NCI-H1694 treated with DMSO at 0.1 percent for 48 hours (cell line): ENCODE results near the gene PGAP2.
"Not testable (repeated sequence)": the region's sequence is repeated elsewhere in the genome, so short reads cannot be mapped to it uniquely, and the experiment has no call there.

ENCODE experiments used
- DNase-seq: peaks from one replicate; lab custom pipeline; 2025; lab: John Stamatoyannopoulos, UW

Gene PGAP2

DNA sequence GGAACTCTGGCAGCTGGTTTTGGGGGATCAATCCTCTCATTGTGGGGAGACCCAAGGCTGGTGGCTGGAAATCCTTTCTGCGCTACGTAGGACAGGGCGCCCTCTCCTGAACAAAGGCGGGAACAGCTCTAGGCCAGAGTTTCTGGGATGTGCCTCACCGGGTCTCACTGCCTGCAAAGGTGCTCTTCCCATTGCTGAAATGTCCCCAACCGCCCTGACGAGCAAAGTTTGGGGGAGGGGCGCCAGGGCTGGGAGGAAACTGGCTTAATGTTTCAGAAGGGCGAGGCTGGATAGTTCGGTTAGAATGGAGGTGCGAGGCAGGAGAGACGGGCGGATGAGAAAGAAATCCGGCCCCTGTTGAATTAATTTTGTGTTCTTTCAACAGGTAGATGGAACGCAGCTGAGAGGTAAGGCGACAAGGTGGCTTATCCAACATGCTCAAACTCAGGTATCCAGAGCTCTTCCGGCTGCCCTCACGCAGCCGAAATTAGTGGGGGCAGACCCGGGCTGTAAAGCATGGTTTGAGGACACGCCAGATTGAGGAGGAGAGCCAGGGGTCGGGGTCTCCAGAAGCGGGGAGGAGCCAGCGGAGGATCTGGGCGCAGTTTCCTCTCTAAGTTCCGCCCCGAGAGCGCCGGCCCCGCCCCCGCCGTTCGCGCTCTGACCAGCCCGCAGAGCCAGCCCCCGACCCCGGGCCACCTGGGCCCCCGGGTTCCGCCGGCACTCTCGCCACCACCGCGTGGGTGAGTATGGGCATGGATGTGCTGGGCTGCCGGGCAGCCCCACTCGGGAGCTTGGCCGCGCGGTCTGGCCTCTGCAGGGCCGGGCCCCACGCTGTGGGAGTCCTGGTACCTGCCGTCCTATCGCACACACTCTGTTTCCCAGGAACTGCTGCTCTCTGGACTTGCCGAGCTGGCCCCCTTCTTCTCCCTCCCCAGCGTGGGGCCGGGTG is at the start of gene PGAP2:
Gene PGAP2, plus strand, starts transcription at position 652 of the 952 bp plus-strand sequence. CDS start 2,700 bp downstream, outside the sequence.
- peak; percentile 47 for DNase-seq

DNA sequence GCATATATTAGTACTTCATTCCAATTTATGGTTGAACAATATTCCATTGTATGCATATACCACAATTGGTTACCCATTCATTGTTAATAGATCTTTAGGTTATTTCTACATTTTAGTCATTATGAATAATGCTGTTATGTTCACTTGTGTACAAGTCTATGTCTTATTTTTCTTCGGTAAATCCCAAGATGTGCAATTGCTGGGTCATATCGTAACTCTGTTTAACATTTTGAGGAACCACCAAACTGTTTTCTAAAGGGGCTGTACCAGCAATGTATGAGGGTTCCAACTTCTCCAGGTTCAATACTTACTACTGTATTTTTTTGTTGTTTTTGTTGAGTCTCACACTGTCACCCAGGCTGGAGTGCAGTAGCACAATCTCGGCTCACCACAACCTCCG is 44.1 kb upstream of the PGAP2 start:
- DNase-seq = no peak

DNA sequence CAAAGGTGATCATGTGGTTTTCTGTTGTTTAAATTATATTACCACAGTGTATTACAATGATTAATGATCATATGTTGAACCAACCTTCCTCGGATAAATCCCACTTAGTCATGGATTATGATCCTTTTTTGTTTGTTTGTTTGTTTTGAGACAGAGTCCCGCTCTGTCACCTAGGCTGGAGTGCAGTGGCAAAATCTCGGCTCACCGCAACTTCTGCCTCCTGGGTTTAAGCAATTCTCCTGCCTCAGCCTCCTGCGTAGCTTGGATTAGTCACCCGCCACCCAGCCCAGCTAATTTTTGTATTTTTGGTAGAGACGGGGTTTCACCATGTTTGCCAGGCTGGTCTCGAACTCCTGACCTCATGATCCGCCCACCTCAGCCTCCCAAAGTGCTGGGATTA is 41.5 kb upstream of the PGAP2 start:
- DNase-seq = not testable (repeated sequence)

DNA sequence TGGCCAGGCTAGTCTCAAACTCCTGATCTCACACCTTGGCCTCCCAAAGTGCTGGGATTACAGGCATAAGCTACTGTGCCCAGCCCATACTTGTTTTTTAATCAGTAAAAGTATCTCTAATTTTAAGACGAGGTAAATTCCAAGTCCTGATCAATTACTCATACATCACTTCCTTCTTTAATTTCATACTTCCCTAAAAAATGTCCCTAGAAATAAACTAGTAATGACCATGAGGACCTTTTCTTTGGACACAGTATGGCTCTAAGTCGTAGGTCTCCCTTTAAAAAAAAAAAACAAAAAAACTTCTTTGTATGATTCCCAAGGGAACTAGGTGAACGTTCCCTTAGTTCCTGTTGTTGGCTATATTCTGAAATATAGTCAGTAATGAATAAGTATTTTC is 40.8 kb upstream of the PGAP2 start:
- no peak for DNase-seq

DNA sequence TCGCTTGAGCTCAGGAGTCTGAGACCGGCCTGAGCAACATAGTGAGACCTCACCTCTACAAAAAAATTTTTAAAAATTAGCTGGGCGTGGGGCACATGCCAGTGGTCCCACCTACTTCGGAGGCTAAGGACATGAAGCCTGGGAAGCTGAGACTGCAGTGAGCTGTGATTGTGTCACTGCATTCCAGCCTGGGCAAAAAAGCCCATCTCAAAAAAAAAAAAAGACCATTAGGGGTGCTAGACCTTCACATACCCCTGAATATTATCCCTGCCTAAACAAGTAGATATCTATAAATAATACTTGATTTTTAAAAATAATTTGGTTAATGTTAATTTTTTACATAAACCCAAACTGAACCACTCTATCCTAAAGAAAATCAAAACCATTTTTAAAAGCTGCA is 35.2 kb upstream of the PGAP2 start:
- DNase-seq = no peak

DNA sequence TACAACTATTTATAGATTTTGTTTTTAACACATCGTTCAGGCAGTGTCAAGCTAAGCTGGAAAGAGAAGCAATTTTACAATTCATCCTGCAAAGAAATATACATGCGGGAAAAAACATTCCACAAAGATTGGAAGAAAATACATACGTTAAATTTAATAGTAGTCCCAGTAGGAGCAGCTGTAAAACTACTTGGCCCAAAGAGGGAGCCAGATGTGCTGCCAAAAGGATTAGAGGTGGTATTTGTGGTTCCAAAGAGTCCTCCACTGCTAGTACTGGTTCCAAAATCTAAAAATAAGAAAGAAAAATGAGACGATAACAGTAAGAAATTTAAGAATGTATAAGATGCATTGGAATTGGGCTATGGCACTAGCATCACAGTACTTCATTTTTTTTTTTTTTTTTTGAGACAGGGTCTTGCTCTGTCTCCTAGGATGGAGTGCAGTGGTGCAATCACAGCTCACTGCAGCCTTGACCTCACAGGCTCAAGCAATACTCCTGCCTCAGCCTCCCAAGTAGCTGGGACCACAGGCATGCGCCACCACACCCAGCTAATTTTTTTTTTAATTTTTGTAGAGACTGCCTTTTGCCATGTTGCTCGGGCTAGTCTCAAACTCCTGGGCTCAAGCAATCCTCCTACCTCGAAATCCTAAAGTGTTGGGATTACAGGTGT is 32.5 kb upstream of the PGAP2 start:
- DNase-seq = no peak

DNA sequence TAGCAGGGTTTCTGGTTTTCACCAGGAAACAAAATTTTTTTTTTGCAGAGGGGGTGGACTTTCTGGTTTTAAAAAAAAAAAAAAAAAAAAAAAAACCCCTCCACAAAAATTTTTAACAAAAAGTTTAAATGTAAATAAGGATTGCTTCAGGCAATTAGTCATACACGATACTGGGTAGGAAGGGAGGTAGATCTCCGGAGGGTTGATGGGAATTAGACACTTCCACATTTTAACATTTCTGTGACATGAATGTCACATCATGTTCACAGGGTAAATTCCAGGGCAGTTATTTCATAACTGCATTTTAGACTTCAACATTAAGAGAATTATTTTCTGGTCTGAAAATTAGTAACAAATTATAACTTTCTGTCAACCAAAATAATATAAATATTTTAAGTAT is 26.9 kb upstream of the PGAP2 start:
- no peak for DNase-seq

DNA sequence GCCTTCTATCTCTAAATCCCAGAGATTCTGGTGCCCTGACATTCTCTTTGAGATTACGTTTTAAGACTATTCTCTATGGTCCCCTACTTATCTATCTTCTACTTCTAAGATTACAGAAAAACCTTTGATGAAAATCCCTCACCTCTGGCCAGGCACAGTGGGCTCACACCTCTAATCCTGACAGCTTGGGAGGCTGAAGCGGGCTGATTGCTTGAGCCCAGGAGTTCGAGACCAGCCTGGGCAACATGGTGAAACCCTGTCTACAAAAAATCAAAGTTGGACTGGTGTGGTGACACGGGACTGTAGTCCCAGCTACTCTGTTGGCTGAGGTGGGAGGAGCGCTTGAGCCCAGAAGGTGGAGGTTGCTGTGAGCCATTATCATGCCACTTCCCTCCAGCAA is 25.4 kb upstream of the PGAP2 start:
- DNase-seq = no peak

DNA sequence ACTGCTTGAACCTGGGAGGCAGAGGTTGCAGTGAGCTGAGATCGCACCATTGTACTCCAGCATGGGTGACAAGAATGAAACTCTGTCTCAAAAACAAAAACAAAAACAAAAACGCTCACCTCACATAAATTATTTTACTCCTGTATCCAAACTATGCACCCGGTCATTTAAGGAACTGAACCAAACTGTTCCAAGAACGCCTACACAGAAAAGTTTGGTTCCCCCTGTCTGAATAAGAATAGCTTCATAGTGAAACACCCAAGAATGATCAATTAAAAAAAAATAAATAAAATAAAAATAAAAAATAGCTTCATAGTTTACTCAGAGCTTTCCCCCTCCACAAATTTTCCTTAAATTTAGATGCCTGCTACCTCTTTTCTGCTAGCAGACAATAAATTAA is 24.7 kb upstream of the PGAP2 start:
- no peak for DNase-seq

DNA sequence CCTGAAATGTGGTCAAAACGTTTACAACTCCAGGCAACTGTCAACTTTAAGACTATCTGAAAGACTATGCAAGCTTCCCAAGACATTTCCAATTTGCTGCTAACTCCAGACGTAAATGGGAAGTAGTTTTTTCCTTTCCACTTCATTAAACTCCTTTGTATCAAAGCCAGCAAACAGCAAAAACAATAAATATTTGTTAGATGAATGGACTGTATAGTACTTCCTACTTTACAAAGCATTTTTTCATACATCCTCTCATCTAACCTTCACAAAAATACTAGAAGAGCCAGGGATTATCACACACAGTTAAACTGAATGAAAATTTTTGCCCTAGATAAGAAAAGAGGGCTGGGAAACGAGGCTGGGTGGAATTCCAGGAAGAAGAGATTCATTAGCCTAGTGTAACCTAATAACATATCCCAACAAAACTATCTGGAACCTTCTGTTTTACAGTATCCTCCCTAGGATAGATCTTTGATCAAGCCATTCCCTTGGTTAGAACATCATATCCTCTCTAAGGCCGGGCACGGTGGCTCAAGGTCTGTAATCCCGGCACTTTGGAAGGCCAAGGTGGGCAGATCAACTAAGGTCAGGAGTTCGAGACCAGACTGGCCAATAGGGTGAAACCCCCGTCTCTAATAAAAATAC is 21.5 kb upstream of the PGAP2 start:
- DNase-seq = no peak

DNA sequence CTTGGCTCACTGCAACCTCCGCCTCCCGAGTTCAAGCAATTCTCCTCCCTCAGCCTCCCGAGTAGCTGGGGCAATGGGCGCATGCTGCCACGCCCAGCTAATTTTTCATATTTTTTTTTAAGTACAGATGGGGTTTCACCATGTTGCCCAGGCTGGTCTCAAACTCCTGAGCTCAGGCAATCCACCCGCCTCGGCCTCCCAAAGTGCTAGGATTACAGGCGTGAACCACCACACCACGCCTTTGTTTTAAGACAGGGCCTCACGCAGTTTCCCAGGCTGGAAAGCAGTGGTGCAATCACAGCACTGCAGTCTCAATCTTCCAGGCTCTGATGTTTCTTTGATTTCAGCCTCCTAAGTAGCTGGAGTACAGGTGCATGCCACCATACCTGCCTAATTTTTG is 14.0 kb upstream of the PGAP2 start:
- DNase-seq = not testable (repeated sequence)

DNA sequence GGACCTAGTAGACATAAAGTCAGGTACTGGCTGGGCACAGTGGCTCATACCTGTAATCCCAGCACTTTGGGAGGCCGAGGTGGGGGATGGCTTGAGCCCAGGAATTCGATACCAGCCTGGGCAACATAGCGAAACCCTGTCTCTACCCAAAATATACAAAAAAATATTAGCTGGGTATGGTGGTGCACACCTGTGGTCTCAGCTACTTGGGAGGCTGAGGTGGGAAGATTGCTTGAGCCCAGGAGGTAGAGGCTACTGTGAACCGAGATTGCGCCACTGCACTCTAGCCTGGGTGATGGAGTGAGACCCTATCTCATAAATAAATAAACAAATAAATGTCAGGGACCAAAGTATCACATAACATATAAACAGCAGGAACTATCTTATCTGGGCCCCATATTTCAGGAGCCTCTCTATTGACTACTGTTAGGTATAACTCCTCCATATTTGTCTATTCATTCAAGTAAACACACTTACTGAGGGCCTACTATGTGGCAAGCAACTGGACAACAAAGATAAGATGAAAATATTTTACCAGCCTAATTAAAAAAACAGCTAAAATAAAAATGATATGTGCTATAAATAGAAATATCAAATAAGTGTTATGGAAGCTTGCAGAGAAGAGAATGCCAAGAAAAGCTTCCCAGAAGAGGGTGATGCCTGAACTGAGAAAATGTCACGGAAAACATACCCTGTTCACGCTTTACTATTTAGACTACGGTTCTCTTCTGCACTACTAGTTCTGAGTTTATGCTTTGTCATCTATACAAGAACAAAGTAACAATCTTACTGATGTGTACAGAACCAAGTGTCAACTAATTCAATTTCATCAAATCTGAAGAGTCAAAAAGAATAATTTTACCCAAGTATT is 13.0 kb upstream of the PGAP2 start:
- no peak for DNase-seq

DNA sequence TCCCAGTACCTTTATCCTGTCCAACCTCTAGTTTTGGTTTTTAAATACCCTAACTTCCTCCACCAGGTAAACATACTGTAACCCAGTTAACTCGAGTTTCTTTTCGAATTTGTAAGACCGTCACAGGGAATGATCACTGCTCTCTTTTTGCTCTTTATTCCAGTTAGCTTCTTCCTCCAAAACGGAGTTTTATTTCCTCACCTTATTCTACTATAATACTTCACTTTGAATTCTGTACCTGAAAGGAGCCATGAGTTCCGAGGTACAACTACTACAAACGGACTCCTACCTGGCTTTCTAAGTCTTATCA is 12.4 kb upstream of the PGAP2 start:
- no peak for DNase-seq

DNA sequence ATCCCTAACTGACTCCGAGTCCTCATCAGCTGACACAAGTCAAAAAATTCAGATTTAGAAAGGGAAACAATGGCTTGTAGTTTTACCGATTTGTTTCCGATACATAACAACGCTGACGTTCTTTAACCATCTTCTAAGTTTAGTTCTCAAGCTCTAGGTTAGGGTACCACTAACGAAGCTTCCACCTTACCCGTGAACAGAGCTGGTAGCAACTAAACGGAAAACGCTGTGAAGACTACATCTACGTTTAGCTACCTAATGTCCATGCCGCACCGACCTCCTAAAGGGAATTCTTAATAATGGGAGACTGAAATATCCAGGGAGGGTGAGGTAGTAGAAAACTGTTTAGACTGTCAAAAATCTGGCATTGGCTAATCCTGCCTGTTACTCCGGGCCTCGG is 12.0 kb upstream of the PGAP2 start:
- DNase-seq = no peak

DNA sequence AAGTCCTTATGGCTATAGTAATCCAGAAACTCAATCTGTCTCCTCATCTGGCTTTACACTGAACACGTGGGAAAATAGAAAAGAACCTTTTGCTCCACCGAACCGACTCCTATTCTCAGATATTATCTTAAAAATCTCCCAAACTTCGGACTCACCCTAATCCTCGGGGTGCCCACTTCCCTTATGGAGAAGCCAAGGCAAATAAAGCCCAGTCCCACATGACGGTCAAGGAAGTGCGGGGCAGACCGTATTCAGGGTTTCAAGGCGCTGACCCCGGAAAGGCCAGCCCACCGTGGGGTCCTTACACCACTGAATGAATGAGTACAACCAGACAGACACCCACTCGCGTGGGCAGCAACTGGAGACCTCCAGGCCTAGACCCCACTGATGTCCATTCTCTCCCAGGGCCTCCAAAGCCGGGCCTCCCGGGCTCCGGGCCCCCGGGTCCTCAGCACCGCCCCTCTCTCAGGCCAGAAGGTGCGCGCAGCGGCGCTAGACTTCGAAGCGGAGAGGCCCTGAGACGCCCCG is 11.5 kb upstream of the PGAP2 start:
- no peak for DNase-seq

DNA sequence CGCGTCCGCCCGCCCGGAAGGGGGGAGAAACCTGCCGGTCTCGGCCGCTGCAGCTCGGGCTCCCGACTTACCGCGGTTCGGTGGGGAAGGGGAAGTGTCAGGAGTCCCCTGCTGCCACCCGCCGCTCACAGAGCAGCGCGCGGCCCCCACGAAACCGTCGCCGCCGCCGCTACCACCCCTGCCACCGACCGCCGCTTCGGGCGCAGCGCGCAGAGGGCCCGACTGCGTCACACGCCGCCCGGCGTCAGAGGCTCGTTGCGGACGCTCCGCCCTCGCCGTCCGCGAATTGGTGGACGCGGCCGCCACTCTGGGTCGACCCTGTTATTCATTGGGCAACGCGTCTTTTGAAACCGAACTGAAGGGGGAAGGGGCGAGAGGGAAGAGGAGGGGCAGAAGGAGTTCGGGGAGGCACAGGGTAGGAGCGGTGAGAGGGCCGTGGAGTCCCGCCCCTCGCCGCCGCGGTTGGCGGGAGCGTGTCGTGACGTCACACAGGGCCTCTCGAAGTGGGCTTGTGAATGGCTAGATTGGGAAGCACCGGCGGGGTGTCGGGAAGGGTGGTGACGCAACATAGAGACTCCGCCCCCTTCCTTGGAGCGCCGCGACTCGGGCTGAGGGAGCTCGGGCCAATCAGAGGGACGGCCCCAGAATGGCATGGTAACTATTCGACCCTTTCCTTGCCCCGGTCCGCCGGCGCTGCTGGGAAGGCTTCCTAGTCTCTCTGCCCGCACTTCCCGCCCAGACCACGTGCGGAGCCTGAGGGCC is 10.8 kb upstream of the PGAP2 start, which contains the start of gene NUP98:
Gene NUP98, minus strand, starts transcription at position 226 of the 762 bp plus-strand sequence. CDS start 15,437 bp downstream, outside the sequence.
- DNase-seq = peak; percentile 97

DNA sequence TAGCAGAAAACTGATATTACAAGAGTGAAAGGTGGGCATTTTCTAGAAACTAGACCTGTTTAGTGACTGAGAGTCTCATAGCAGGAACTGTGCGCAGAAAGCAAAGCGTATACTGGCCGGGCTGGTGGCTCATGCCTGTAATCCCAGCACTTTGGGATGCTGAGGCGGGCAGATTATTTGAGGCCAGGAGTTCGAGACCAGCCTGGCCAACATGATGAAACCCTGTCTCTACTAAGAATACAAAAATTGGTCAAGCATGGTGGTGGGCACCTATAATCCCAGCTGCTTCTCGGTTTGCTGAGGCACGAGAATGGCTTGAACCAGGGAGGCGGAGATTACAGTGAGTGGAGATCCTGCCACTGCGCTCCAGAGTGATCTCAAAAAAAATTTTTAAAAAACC is 9.2 kb upstream of the PGAP2 start:
- DNase-seq = no peak

DNA sequence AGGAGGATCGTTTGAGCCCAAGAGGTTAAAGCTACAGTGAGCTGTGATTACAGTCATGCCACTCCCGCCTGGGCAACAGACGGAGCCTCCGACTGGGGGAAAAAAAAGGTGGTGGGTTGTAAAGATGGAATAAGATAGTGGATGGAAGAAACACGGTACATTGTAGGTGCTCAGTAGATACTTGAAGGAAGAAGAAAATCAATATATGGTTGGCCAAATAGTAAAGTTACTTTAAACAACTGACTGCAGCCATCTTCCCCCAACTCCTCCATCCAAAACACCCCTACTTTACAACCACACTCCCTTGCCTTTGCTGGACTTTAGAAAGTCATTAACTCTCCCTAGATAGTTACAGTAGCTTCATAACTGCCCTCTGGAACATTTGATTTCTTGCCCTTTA is 8.5 kb upstream of the PGAP2 start:
- no peak for DNase-seq

DNA sequence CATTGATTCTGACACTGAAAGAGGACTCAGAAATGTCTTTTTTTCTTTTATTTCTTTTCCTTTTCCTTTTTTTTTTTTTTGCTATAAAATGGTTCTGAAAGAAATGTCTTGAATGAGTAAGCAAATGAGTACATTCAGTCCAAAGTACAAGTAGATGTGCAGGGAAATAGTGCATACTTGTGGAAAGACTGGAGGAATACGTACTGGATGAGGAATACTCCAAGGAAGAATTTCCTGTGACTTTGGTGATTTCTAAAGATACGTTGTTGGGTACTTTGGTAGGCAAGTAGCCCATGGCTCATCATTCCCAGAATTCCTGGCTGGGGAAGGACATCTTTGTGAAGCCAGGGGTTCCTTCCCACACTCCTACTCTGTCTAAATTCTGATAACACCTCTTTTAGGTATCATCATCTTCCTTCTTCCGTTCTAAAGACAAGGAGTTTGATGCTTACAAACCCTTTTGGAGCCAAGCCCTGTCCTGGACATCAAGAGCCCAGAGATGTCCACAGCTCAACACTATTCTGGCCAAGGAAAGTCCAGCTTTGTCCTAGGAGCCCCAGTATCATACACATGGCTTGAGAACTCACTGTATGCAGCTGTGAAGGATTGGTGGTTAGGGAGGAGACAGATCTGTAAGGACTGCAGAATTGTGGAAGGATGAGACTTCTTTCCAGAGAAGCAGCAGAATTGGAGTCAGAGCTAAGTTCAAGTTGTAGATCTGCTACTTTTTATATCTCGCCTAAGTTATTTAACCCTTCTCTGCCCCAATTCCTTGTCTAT is 6.2 kb upstream of the PGAP2 start:
- DNase-seq = no peak
